Measurements from ENCODE around the gene MACROD2. TPM values are rescaled to one million over a fixed set of nuclear protein-coding genes. Genes with fewer than 3 reads are reported as not detected.

The MACROD2 gene
- total RNA-seq, 1 experiment from 2014 or later: 3.1 TPM

DNA sequence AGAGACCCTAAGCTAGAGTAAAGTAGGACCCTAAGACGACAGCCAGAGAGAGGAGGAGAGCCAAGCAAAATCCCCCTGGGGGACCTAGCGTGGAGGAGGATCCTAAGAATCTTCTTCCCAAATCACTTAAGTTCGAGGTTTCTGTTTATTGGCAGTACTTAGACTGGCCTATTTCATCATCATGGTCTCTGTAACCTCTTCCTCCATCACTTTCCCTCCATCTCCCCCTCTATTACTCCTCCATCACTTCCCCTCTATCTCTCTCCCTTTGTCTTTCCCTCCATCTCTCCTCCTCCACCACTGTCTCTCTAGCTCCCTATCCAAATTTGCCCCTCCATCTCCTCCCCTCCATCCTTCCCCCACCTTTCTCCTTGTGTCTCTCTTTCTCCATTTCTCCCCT is 1175.7 kb downstream of the MACROD2 start:
- ChIA-PET CTCF (interaction anchor here (0.7 kb wide), 2 partner anchors 129 to 343 kb away, joined by 3 read pairs; no protein-coding TSS in a partner anchor), POLR2A (interaction anchor here (1.2 kb wide), 1 partner anchor 15 kb away, joined by 5 read pairs; no protein-coding TSS in a partner anchor)
- Mint-ChIP-seq H3K27ac (ENCODE audit: low read depth, unreplicated experiment) (no peak overlapping the region), H3K4me1 (ENCODE audit: insufficient read depth, unreplicated experiment) (no peaks in the 10 kb centered on the region), H3K9me3 (ENCODE audit: unreplicated experiment) (no peaks in the 10 kb centered on the region), H3K27me3 (ENCODE audit: insufficient read depth, unreplicated experiment) (no peaks in the 10 kb centered on the region), H3K4me3 (ENCODE audit: unreplicated experiment) (no peak overlapping the region), H3K36me3 (ENCODE audit: insufficient read depth, unreplicated experiment) (no peaks in the 10 kb centered on the region)
- TF ChIP-seq CTCF (IDR thresholded peaks at IDR 0.05; ENCODE audit: unreplicated experiment): no peak
- no TSS peak for BruUV-seq (replicated peaks)
- DNase-seq (ENCODE audit: unreplicated experiment): no peak
- intact Hi-C loops (cut with micrococcal nuclease): no loop called here

DNA sequence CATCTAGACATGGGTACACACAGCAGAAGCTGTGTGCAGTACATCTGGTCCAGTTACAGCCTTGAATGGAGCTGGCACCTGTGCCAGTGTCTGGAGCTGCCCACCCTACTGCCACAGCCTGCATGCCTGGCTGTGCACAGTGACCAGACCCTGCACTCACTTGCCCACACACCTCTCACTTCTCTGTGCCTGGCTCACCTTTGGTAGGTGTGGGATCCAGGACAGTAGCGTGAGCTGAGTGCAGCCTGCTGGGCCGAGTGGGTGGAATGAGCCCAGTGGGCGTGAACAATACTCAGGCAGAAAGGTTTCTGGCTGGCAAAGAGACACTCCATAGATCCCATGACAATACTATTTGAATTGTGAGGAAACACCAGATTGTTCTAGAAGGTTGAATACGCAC is 1181.6 kb downstream of the MACROD2 start:
- Mint-ChIP-seq H3K4me1 (ENCODE audit: insufficient read depth, unreplicated experiment) (no peaks in the 10 kb centered on the region), H3K27ac (ENCODE audit: low read depth, unreplicated experiment) (no peak overlapping the region), H3K9me3 (ENCODE audit: unreplicated experiment) (no peaks in the 10 kb centered on the region), H3K36me3 (ENCODE audit: insufficient read depth, unreplicated experiment) (no peaks in the 10 kb centered on the region), H3K27me3 (ENCODE audit: insufficient read depth, unreplicated experiment) (no peaks in the 10 kb centered on the region), H3K4me3 (ENCODE audit: unreplicated experiment) (no peak overlapping the region)
- intact Hi-C loops (cut with micrococcal nuclease): no loop called here
- CTCF ChIA-PET: interaction anchor here (0.6 kb wide), 3 partner anchors 128 to 1787 kb away, joined by 3 read pairs; no protein-coding TSS in a partner anchor
- TF ChIP-seq CTCF (IDR thresholded peaks at IDR 0.05; ENCODE audit: unreplicated experiment): no peak
- no peak for DNase-seq (ENCODE audit: unreplicated experiment)
- BruUV-seq (replicated peaks): no TSS peak
- POLR2A ChIA-PET: no interaction called here

GRCh38 chr20:15178581-15178980 is 1183.3 kb downstream of the MACROD2 start:
- no TSS peak for BruUV-seq (replicated peaks)
- CTCF ChIA-PET: interaction anchor here (0.5 to 0.6 kb wide), 5 partner anchors 252 to 1339 kb away, joined by 3 read pairs; no protein-coding TSS in a partner anchor
- H3K9me3 Mint-ChIP-seq (ENCODE audit: unreplicated experiment): no peaks in the 10 kb centered on the region
- no peak overlapping the region for H3K4me3 Mint-ChIP-seq (ENCODE audit: unreplicated experiment)
- H3K36me3 Mint-ChIP-seq (ENCODE audit: insufficient read depth, unreplicated experiment): no peaks in the 10 kb centered on the region
- H3K27ac Mint-ChIP-seq (ENCODE audit: low read depth, unreplicated experiment): no peak overlapping the region
- DNase-seq (ENCODE audit: unreplicated experiment): no peak
- no peaks in the 10 kb centered on the region for H3K27me3 Mint-ChIP-seq (ENCODE audit: insufficient read depth, unreplicated experiment)
- H3K4me1 Mint-ChIP-seq (ENCODE audit: insufficient read depth, unreplicated experiment): no peaks in the 10 kb centered on the region
- no peak for TF ChIP-seq CTCF (IDR thresholded peaks at IDR 0.05; ENCODE audit: unreplicated experiment)
- intact Hi-C loops (cut with micrococcal nuclease): no loop called here
- POLR2A ChIA-PET: interaction anchor here (0.5 to 0.7 kb wide), 2 partner anchors 66 to 653 kb away, joined by 3 read pairs; no protein-coding TSS in a partner anchor

DNA sequence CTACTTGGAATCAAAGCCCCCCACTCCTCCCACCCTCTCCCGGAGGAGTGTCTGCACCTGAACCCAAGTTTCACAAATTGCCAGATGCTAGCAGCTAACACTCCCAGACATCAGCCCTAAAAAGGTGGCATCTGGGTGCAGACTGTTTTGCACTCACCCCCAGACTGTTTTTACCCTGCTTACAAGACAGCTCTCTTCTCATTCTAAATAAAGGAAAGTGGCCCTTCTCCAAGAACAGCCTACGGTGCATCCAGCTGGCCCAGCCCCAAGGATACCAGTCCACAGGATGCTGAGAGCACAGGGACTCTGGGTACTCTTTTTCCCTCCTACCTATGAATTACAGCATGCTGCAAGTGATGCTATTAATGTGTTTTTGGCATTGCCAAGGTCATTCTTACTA is 1184.1 kb downstream of the MACROD2 start:
- Mint-ChIP-seq H3K4me3 (ENCODE audit: unreplicated experiment) (no peak overlapping the region), H3K27me3 (ENCODE audit: insufficient read depth, unreplicated experiment) (no peaks in the 10 kb centered on the region), H3K4me1 (ENCODE audit: insufficient read depth, unreplicated experiment) (no peaks in the 10 kb centered on the region), H3K27ac (ENCODE audit: low read depth, unreplicated experiment) (no peak overlapping the region), H3K36me3 (ENCODE audit: insufficient read depth, unreplicated experiment) (no peaks in the 10 kb centered on the region), H3K9me3 (ENCODE audit: unreplicated experiment) (no peaks in the 10 kb centered on the region)
- CTCF ChIA-PET: interaction anchor here (0.5 to 0.6 kb wide), 3 partner anchors 634 to 1254 kb away, joined by 3 read pairs; no protein-coding TSS in a partner anchor
- TF ChIP-seq CTCF (IDR thresholded peaks at IDR 0.05; ENCODE audit: unreplicated experiment): no peak
- BruUV-seq (replicated peaks): no TSS peak
- intact Hi-C loops (cut with micrococcal nuclease): no loop called here
- DNase-seq (ENCODE audit: unreplicated experiment): no peak
- POLR2A ChIA-PET: no interaction called here

All from MCF 10A (cell line).